SK-MEL-5 (cell line): ENCODE results near the gene SLC6A16. TPM values are rescaled to one million over a fixed set of nuclear protein-coding genes. Genes with fewer than 3 reads are reported as not detected.

Experiments
- DNase-seq: peaks from one replicate; pipeline ENCODE4 v3.0.0-alpha.2; 2016; ENCODE audit warnings: low read depth, low spot score
- in situ Hi-C: cut with HindIII; loops from 2 replicates; pipeline ENCODE4 v1.10.0; 2016; ENCODE audit warnings: low sequenced_read_pairs, high pct_unique_total_duplicates, low pct_unique_long_range_greater_than_20kb
- total RNA-seq: library from RNA; depleted of rRNA; stranded (reverse); fragments of >200 nt; shearing (Covaris generic); gene quantifications from 2 replicates; pipeline ENCODE4 v1.2.3, GENCODE V29; 2014

Gene SLC6A16
- total RNA-seq, 1 experiment from 2014 or later: 0.05 TPM

DNA sequence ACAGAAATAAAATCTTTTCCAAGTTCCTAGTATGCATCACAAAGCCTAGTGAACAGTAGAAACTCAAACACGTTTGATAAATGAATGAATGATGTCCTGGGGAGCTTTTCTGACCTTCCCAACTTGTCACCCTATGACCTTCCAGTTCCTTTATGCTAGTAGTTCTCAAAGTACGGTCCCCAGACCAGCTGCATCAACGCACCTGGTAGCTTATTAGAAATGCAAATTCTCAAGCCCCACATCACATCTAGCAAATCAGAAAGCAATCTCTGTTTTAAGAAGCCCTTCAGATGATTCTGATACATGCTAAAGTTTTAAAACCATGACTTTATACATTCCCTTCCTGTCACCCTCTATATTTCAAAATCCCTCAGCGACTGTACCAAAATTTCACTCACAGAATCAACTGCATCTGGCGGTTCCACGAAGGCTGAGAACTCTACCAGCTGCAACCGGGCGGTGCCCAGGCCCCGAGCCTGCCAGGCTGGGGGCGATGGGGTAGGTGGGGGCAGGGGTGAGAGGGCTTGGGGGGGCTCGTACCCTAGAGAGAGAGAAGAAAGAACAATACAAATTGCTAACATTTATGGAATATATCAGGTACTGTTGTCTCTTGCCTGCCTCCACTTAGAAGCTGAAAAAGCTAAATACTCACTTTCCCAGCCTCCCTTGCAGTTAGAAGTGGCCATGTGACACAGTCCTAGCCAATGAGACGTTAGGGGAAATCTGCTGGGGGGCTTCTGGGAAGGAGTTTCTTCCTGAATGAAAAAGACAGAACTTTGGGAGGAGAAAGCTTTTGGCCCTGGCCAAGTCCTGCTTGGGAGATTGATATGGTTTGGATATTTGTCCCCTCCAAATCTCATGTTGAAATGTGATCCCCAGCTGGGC, 23.6 kb upstream of the SLC6A16 start:
- DNase-seq: peak; percentile 13
- in situ Hi-C loops: no loop called here

DNA sequence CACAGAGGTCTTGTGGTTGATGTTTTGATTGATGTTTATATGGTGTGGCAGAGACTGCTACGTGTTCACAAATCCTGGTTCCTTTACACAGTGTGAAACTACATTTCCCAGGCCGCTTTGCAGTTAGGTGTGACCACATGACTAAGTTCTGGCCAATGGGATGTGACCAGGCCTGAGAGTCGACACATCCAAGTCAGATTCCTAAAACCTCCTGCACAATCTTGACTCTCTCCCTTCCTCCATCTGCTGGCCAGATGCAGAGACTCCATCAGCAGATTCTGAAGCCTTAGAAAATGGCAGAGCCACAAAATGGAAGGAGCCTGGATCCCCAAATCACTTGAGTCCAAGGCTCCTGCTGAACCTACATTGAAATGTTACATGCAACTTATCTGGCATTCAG, 22.8 kb upstream of the SLC6A16 start:
- in situ Hi-C loops: no loop called here
- peak; percentile 93 for DNase-seq

DNA sequence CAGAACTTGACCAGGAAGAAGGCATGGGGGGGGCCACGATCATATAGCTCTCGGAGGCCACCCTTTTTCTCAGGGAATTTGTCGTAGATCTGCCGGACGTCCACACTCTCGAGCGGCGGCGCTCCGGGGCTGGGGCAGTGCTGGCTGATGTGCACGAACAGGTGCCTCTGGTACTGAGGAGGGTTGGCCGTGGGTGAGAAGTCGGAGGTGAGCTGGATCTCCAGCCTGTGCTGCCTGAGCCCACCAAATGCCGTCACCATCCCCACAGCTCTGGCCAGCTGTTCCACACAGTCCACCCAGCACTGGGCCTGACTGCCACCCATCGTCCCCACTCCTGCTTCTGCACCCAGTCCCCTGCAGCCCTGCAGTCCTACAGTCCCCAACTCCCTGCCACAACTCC, 22.2 kb upstream of the SLC6A16 start:
- in situ Hi-C loops: no loop called here

DNA sequence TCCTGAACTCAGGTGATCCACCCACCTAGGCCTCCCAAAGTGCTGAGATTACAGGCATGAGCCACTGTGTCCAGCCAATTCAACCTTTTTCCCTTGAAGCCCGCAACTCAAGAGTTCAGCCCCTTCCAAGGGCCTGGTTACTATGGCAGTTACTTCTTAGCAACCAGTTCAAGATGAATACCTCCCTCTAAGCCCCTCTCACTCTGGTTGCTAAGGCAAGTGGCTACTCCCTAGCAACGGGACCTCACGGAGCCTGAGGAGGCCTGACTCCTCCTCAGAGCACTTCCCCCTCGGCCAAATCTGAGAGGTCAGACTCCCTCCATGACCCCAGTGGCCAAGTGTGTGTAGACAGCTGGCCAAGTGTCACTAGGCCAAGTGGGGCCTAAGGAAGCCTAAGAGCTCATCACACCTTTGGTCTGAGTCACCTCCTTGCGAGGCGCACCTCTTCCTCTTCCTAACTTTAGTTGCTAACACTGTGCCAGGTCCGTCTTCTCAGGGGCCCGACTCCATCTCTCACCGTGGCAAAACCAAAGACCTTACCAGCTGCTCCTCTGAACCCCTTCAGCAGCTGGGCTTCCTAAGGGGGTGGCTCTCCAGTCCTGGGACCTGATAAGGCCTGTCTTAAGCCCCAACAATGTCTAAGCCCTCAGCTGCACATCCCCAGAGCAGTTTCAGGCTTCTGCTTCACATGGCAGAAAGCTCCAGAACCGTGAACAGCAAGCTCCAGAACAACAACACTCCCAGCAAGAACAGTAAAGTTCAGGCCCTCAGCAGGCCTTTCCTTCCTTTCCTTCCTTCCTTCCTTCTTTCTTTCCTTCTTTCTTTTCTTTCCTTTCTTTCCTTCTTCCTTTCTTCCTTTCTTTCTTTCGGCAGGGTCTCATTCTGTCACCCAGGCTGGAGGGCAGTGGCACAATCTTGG, 19.8 kb upstream of the SLC6A16 start:
- no peak for DNase-seq
- in situ Hi-C loops: no loop called here

More for the DNA sequence above, 22.2 kb upstream of the SLC6A16 start:
- no peak for DNase-seq

DNA sequence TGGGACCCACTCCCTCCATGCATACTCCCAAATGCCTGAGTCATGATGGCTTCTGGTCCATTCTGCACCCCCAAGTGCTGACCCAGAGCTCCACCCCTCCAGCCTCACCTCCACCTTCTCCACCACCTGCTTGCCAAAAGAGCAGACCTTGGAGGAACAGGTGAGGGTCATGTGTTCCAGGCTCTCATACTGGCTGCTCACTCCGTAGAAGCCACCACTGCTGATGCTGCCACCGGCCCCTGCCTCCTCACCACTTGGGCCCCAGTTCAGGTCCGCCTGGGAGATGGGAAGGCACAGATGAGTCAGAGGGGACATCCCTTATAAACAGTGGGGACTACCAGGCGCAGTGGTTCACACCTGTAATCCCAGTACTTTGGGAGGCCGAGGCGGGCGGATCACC, 18.1 kb upstream of the SLC6A16 start:
- DNase-seq: no peak
- in situ Hi-C loops: no loop called here

DNA sequence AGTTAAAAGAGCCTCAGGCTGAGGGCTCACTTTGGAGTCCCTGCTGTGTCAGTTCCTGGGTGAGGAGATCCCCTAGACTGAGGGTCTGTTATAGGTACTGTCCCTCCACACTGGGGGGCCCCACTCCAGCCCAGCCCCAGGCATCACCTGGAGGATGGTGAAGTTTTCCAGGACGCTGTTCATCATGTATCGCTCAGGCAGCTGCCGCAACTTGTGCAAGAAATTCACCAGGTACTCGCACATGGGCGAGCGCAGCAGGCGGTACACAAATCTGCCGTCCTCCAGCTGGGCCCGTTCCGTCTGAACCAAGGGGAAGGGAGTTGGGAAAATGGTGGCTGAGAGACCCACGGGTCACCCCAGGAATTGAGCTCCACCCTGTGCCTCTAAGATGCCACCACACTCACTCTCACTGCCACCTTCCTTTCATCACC, 17.3 kb upstream of the SLC6A16 start:
- in situ Hi-C loops: no loop called here
- no peak for DNase-seq

DNA sequence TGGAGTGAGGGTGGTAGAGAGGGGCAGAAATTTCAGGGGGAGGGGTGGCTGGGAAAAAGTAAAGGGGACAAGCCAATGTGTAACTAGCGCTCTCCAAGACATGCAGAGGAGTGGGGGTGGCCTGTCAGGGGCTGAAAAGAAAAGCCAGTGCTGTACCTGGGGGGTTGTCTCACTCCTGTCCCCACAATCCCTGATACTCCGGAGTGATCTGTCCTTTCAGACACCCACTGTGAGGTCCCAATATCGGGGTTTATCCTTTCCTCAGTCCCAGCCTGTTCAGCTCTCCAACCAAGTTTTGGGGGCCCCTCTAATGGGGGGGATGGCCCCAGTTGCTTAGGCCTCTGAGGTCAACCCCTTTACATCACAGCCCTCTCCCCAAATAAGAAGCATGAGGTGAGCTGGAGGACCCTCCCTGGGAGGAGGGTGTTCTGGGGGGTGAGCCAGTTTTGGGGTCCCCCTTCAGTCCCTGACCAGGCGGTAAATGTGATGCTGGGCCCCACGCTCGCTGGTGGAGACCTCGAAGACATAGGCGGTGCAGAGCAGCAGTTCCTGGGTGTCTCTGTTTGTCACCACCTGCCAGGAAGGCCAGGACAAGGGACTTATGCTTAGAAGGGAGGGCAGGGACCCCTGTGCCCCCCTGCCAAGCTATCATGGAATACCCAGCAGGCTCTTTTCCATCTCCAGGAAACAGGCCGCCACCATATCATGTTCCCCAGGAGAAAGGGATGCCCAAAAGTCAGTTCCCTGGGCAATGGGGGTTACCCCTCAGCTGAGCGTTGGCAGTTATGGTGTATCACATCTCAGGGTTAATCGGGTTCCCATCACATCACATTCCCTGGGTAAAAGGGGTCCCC, 16.1 kb upstream of the SLC6A16 start:
- in situ Hi-C loops: no loop called here
- no peak for DNase-seq

DNA sequence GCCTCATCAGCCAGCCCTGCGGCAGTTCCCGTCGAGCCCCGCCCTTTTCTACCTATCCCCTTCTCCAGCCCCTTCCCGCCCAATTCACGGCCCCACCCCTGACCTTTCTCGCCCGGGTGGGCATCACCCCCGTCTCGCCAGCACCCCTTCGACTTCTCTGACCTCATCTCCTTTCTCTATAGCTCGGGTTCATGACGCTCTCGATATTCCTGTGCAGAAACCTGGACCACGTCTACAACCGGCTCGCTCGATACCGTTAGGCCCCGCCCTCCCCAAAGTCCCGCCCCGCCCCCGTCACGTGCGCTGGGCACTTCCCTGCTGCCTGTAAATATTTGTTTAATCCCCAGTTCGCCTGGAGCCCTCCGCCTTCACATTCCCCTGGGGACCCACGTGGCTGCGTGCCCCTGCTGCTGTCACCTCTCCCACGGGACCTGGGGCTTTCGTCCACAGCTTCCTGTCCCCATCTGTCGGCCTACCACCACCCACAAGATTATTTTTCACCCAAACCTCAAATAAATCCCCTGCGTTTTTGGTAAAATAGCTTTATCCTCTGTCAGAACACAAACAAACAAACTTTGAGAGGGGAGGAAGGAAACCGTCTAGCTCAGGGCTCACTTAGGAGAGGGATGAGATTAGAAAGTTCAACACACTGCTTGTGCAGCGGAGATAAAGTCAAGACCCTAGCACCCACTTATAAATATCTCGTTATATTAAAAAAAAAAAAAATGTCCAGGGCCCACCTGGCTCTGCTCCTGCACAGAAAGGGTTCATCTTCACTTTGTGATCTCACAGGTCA, 15.3 kb upstream of the SLC6A16 start:
- no peak for DNase-seq
- in situ Hi-C loops: no loop called here

DNA sequence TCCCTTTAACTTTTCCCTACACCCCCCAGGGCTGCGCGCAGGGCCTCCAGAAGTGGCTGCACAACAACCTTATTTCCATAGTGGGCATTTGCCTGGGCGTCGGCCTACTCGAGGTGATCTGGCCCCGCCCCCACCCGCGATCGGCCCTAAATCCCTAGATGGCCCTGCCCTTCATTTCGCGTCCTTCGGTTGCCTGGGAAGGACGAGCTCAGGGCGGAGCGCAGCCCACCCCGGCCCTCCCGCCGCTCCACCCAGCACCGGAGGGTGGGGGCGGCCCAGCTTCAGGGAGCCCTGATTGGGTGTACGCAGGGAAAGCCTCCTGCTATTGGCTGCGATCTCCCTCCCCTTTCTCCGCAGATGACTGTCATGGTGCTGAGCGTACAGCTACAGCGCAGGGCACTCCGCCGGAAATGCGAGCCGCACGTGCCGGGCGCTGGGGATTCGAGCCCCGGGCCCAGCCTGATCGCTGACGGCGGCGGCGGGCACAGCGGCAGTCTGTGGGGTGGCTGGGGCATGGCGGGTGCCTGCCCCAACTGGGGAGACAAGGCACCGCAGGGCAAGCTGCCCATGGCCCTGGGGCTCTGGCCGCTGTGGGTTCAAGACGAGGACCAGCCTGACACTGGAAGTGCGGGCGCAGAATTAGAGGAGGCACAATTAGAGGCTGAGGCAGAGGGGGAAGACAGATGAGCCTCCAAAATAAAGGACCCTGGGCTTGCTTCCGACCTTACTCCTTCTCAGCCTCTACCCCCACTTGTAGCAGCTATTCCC, 14.5 kb upstream of the SLC6A16 start:
- DNase-seq: no peak
- in situ Hi-C loops: no loop called here

DNA sequence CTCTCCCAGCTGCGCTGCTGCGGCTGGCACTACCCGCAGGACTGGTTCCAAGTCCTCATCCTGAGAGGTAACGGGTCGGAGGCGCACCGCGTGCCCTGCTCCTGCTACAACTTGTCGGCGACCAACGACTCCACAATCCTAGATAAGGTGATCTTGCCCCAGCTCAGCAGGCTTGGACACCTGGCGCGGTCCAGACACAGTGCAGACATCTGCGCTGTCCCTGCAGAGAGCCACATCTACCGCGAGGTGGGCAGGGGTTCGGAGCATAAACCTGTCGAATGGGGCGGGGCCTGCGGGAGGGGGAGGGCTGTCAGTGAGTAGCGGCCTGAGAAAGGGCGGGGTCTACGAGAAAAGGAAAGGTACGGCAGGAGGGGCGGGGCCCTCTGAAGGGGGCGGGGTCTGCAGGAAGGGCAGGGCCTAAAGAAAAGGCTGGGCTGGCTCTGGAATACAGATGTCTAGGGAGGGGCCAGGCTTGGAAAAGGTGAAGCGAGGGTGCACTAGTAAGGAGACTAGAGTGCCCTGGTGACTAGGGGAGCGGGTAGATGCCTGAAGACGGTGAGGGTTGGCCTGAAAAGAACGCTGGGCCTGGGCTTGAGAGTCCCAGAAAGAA, 13.8 kb upstream of the SLC6A16 start:
- DNase-seq: no peak
- in situ Hi-C loops: no loop called here

DNA sequence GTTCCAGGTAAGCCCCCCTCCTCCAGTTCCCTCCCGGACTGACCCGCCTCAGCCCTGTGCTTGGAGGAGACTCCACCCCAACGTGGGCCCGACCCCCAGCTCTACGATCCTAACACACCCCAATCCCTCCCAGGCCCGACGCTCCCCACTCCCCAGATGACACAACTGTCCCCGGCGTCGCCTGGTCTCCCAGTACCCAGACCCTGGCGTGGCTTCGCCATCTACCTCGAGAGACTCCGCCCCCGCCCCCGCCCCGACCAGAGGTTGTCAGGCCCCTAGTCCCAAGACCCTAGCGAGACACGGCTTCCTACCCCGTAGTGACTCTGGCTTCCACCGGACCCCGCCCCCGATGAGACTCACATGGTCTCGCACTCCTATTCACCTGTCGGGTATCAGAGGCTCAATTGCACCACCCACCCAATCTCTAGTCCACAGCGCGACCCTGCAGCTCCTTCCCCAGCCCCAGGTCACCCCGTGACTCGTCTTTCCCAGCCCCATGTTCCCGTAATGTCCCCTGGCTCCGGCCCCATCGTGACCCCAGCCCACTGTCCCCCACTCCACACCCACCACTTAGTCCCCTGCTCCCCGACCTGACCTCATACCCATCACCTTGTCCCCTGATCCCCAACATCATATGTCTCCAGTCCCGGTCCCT, 13.2 kb upstream of the SLC6A16 start:
- in situ Hi-C loops: no loop called here

DNA sequence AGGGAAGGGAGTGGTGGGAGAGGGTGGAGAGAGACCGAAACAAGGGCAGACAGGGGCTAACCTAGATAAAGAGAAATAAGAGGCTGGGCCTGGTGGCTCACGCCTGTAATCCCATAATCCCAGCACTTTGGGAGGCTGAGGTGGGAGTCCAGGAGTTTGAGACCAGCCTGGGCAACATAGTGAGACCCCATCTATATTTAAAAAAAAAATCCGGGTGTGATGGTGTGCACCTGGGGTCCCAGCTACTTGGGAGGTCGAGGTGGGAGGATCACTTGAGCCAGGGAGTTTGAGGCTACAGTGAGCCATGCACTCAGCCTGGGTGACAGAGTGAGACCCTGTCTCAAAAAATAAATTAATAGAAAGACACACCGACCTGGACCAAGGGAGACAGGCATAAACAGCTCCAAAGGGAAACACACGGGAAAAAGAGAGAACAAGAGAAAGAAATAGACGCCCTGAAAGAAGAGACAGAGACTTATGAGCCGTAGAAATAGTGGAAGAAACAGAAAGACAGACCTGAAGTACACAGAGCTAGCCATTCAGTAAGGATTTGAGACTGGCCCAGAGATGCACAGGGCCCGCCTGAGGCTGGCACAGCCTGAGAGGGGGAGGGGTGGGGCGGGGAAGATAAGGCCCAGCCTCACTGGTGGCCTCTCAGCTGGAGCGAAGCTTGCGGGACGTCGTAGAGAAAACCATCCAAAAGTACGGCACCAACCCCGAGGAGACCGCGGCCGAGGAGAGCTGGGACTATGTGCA, 12.5 kb upstream of the SLC6A16 start:
- no peak for DNase-seq
- in situ Hi-C loops: no loop called here

More for the DNA sequence above, 13.2 kb upstream of the SLC6A16 start:
- no peak for DNase-seq

DNA sequence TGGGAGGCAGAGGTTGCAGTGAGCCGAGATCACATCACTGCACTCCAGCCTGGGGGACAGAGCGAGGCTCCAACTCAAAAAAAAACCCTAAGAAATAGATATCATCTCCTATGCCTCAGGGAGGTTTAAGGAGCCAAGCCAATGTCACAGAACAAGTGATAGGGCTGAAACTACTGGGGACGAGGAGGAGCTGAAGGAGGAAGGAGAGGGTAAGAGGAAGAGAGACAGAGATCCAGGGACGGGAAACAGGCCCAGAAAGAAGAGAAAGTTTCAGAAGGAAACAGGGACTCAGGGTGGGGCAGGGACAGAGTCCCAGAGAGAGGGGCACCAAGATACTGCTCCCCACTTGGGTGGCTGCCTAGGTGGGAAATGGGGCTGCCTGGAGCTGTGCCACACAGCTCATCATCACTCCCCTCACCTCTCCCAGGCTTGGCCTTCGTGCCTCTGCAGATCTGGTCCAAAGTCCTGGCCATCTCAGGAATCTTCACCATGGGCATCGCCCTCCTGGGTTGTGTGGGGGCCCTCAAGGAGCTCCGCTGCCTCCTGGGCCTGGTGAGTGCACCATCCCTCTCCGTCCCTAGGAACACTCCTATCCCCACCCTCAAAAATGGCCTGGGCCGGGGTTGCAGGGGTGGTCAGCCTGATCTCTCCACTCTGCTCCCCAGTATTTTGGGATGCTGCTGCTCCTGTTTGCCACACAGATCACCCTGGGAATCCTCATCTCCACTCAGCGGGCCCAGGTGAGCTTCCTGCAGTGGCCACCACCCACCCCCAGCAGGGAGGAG, 11.7 kb upstream of the SLC6A16 start:
- in situ Hi-C loops: no loop called here
- DNase-seq: no peak

DNA sequence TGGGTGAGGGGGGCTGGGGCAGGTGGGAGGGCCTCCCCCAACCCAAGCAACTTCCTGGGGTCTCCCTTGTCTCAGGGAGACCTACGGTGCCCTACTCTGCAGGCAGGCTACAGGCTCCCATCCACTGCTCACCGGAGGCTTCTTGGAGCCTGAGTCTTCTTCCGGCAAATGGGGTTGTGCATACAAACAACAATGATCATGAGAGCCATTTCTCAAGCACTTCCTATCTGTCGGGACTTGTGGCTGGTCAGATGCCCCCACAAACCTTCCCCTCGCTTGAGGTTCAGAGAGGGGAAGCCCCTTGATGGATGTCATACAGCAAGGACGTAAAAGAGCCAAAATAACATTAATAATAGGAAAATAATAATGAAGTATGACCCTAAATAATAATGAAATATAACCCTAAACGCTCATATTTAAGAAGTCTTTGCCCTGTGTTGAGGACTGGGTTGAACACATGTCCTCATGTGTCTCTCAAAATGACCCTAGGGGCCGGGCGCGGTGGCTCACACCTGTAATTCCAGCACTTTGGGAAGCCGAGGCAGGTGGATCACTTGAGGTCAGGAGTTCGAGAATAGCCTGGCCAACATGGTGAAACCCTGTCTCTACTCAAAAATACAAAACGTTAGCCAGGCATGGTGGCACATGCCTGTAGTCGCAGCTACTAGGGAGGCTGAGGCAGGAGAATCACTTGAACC, 10.9 kb upstream of the SLC6A16 start:
- DNase-seq: no peak
- in situ Hi-C loops: no loop called here
